HG02973 (cell line): ENCODE results near the gene CATSPERZ.
"Not testable (repeated sequence)": the region's sequence is repeated elsewhere in the genome, so short reads cannot be mapped to it uniquely, and the experiment has no call there.

Experiments
- ATAC-seq: cut with Tn5 transposase; IDR thresholded peaks from one replicate; pipeline ENCODE4 v1.9.1; 2021; ENCODE audit warnings: moderate library complexity; ENCODE audit not compliant: unreplicated experiment

The CATSPERZ gene

GRCh38 chr11:64303109-64304031, 3.2 kb downstream of the CATSPERZ start:
- no peak for ATAC-seq

GRCh38 chr11:64304032-64304315, 3.8 kb downstream of the CATSPERZ start:
- ATAC-seq = no peak

GRCh38 chr11:64304316-64305072, 4.3 kb downstream of the CATSPERZ start:
- ATAC-seq = peak; percentile 7

- ATAC-seq = peak; percentile 61
Measured at GRCh38 chr11:64305075-64305690, 5.0 kb downstream of the CATSPERZ start, which contains the start of gene ESRRA. Gene ESRRA, plus strand, starts transcription at chr11:64305524. Its CDS starts 1,656 bp downstream, at chr11:64307180.

GRCh38 chr11:64305691-64306562, 5.8 kb downstream of the CATSPERZ start:
- ATAC-seq = peak; percentile 16

GRCh38 chr11:64306563-64306875, 6.4 kb downstream of the CATSPERZ start:
- ATAC-seq = no peak

GRCh38 chr11:64306876-64307622, 6.9 kb downstream of the CATSPERZ start:
- no peak for ATAC-seq

- not testable (repeated sequence) for ATAC-seq
Measured at GRCh38 chr11:64307795-64308194, 7.6 kb downstream of the CATSPERZ start.

GRCh38 chr11:64312947-64313346, 12.8 kb downstream of the CATSPERZ start:
- ATAC-seq = no peak

- ATAC-seq = no peak
Measured at GRCh38 chr11:64313491-64314145, 13.5 kb downstream of the CATSPERZ start.

- ATAC-seq = no peak
Measured at GRCh38 chr11:64314146-64314804, 14.1 kb downstream of the CATSPERZ start.

- ATAC-seq = no peak
Measured at GRCh38 chr11:64314805-64315561, 14.8 kb downstream of the CATSPERZ start.

GRCh38 chr11:64315667-64316526, 15.7 kb downstream of the CATSPERZ start:
- ATAC-seq = not testable (repeated sequence)

- peak; percentile 10 for ATAC-seq
Measured at GRCh38 chr11:64316672-64317324, 16.6 kb downstream of the CATSPERZ start.

- ATAC-seq = peak; percentile 50
Measured at GRCh38 chr11:64317325-64317960, 17.3 kb downstream of the CATSPERZ start, which contains the start of gene TRMT112. Gene TRMT112, minus strand, starts transcription at chr11:64317559. Its CDS starts 33 bp downstream, at chr11:64317526.
